H1 (cell line): ENCODE results near the gene STX4.

Source experiments
- ASH2L ChIP-seq: fragments of 200-600, 300-600 bp; sonication (generic); IDR thresholded peaks from one replicate; pipeline ENCODE4 v1.7.1; 2017; ENCODE audit warnings: low read length
- BCL11A ChIP-seq, 2 experiments: IDR thresholded peaks; one replicate each; pipeline ENCODE4 v1.6.1; 2011; ENCODE audit warnings: low read depth in 2 of 2, low read length in 2 of 2, mild to moderate bottlenecking in 2 of 2
- CTBP2 ChIP-seq: IDR thresholded peaks from 2 replicates; pipeline ENCODE4 v1.7.0; 2011; ENCODE audit warnings: borderline replicate concordance, mild to moderate bottlenecking, moderate library complexity, mixed read lengths, low read length; ENCODE audit not compliant: insufficient read depth, insufficient read length
- NANOG ChIP-seq: IDR thresholded peaks from 2 replicates; pipeline ENCODE4 v1.6.1; 2011; ENCODE audit warnings: low read length, low read depth, mild to moderate bottlenecking, inconsistent platforms; ENCODE audit not compliant: insufficient read depth, poor library complexity, severe bottlenecking
- POLR2A ChIP-seq, 2 experiments: IDR thresholded peaks; 1 replicate in 1 of 2; 2 replicates in 1 of 2; pipeline ENCODE4 v1.6.1; 2011; ENCODE audit warnings: low read depth in 2 of 2, low read length in 2 of 2, mild to moderate bottlenecking in 2 of 2; ENCODE audit errors: control extremely low read depth in 1 of 2
- POLR2AphosphoS5 ChIP-seq: IDR thresholded peaks from 2 replicates; pipeline ENCODE4 v1.6.1; 2011; ENCODE audit warnings: low read depth, low read length
- RNF2 ChIP-seq: fragments of 200-900, 300-1000 bp; sonication (generic); IDR thresholded peaks from 2 replicates; pipeline ENCODE4 v1.7.1; 2016; ENCODE audit warnings: borderline replicate concordance, low read depth, mild to moderate bottlenecking, antibody characterized with exemption, low read length; ENCODE audit not compliant: poor library complexity, severe bottlenecking; ENCODE audit errors: missing control alignments
- TF ChIP-seq, protein P1 (sequence below), 3 experiments: IDR thresholded peaks; 1 replicate in 2 of 3; 2 replicates in 1 of 3; pipeline versions ENCODE4 v1.5.1 to v1.6.1; 2011; ENCODE audit warnings: low read length in 3 of 3, mild to moderate bottlenecking in 3 of 3, inconsistent platforms in 2 of 3, low read depth in 1 of 3, moderate library complexity in 1 of 3; ENCODE audit not compliant: insufficient read depth in 1 of 3; ENCODE audit errors: control extremely low read depth in 1 of 3
- TF ChIP-seq, protein P2 (sequence below): IDR thresholded peaks from 2 replicates; pipeline ENCODE4 v1.6.1; 2012; ENCODE audit warnings: low read length, inconsistent platforms
- TF ChIP-seq, protein P3 (sequence below): IDR thresholded peaks from 2 replicates; pipeline ENCODE4 v1.6.1; 2011; ENCODE audit warnings: low read length, improper control_type of control experiment

DNA sequence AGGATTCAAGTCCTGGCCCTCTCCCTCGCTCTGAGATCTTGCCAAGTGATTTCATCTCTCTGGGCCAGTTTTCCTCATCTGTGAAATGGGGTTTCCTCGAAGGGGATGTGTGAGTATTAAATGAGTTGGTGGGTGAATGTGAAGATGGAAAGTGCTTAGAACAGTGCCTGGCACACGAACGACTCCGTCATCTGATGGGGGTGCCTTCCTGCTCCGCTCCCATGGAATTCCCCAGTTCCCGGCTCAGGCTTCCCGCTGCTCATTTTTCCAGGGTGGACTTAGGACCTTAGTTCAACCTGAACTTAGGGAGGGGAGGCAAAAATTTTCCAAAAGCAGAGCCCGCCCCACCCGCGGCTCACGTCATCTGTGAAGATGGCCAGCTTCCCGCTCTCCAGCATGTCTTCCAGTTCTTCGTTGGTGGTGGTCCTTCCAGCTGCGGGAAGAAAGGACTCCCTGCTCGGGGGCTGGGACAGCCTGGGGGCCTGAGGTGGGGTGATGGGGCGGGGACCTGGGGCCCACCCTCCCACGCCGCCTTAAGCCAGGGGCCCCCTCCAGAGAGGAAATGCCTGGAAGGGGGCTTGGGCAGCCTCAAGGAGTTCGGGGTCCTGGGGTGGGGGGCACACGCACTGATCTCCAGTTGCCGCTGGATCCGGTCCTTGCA is 36.9 kb upstream of the STX4 start:
- TF ChIP-seq, protein P1, sequence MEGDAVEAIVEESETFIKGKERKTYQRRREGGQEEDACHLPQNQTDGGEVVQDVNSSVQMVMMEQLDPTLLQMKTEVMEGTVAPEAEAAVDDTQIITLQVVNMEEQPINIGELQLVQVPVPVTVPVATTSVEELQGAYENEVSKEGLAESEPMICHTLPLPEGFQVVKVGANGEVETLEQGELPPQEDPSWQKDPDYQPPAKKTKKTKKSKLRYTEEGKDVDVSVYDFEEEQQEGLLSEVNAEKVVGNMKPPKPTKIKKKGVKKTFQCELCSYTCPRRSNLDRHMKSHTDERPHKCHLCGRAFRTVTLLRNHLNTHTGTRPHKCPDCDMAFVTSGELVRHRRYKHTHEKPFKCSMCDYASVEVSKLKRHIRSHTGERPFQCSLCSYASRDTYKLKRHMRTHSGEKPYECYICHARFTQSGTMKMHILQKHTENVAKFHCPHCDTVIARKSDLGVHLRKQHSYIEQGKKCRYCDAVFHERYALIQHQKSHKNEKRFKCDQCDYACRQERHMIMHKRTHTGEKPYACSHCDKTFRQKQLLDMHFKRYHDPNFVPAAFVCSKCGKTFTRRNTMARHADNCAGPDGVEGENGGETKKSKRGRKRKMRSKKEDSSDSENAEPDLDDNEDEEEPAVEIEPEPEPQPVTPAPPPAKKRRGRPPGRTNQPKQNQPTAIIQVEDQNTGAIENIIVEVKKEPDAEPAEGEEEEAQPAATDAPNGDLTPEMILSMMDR (IDR thresholded peaks at IDR 0.05; ENCODE audit: control extremely low read depth in 1 of 3, insufficient read depth in 1 of 3, low read depth in 1 of 3, low read length in 3 of 3): no peak
- TF ChIP-seq BCL11A (IDR thresholded peaks at IDR 0.05; ENCODE audit: low read depth in 2 of 2, low read length in 2 of 2): no peak
- TF ChIP-seq, protein P2, sequence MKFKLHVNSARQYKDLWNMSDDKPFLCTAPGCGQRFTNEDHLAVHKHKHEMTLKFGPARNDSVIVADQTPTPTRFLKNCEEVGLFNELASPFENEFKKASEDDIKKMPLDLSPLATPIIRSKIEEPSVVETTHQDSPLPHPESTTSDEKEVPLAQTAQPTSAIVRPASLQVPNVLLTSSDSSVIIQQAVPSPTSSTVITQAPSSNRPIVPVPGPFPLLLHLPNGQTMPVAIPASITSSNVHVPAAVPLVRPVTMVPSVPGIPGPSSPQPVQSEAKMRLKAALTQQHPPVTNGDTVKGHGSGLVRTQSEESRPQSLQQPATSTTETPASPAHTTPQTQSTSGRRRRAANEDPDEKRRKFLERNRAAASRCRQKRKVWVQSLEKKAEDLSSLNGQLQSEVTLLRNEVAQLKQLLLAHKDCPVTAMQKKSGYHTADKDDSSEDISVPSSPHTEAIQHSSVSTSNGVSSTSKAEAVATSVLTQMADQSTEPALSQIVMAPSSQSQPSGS: no peak
- TF ChIP-seq CTBP2: no peak
- no peak for TF ChIP-seq POLR2A (IDR thresholded peaks at IDR 0.05; ENCODE audit: control extremely low read depth in 1 of 2, low read depth in 2 of 2, low read length in 2 of 2)
- no peak for TF ChIP-seq RNF2
- TF ChIP-seq, protein P3, sequence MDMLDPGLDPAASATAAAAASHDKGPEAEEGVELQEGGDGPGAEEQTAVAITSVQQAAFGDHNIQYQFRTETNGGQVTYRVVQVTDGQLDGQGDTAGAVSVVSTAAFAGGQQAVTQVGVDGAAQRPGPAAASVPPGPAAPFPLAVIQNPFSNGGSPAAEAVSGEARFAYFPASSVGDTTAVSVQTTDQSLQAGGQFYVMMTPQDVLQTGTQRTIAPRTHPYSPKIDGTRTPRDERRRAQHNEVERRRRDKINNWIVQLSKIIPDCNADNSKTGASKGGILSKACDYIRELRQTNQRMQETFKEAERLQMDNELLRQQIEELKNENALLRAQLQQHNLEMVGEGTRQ: no peak
- no peak for TF ChIP-seq NANOG
- peak; percentile 11 for TF ChIP-seq ASH2L
- TF ChIP-seq POLR2AphosphoS5: no peak
